ENCODE measurements around the gene TTC9.

Gene TTC9

GRCh38 chr14:70704960-70705359 lies 63.2 kb downstream of the TTC9 start:
- TF ChIP-seq CTCF (IDR thresholded peaks at IDR 0.05), result no peak
- Histone ChIP-seq H3K4me1 (ENCODE audit: control insufficient read depth in 1 of 2, insufficient read depth in 1 of 2, low read depth in 1 of 2, low read length in 1 of 2) (no peaks in the 10 kb centered on the region), H3K4me3 (ENCODE audit: low read depth in 1 of 2, low read length in 1 of 2) (no peak overlapping the region), H3K27ac (no peak overlapping the region), H3K36me3 (no peaks in the 10 kb centered on the region), H3K27me3 (peaks cover 16% of the 10 kb centered on the region), H3K9me3 (no peaks in the 10 kb centered on the region)

DNA sequence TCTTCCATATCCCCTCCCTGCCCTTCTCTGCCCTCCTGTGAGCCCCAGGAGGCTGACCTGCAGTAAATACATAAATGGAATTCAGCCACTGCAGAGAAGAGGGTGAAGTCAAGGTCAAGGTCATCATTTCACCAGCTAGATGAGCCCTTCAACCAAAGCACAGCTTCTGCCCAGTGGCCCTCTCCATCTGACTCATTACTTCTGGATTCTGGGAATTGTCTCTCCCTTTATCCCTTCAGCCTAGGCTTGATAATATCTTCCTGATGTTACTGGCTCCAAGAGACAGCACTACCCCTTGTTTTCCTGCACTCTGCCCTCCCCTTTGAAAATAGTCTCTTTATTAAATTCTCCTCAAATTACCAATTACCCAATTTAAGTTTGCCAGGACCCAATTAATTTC lies 64.5 kb downstream of the TTC9 start:
- Histone ChIP-seq H3K27me3 (peaks cover 16% of the 10 kb centered on the region), H3K36me3 (no peaks in the 10 kb centered on the region), H3K4me1 (ENCODE audit: control insufficient read depth in 1 of 2, insufficient read depth in 1 of 2, low read depth in 1 of 2, low read length in 1 of 2) (no peaks in the 10 kb centered on the region), H3K9me3 (no peaks in the 10 kb centered on the region), H3K27ac (no peak overlapping the region), H3K4me3 (ENCODE audit: low read depth in 1 of 2, low read length in 1 of 2) (no peak overlapping the region)
- no peak for TF ChIP-seq CTCF (IDR thresholded peaks at IDR 0.05)

DNA sequence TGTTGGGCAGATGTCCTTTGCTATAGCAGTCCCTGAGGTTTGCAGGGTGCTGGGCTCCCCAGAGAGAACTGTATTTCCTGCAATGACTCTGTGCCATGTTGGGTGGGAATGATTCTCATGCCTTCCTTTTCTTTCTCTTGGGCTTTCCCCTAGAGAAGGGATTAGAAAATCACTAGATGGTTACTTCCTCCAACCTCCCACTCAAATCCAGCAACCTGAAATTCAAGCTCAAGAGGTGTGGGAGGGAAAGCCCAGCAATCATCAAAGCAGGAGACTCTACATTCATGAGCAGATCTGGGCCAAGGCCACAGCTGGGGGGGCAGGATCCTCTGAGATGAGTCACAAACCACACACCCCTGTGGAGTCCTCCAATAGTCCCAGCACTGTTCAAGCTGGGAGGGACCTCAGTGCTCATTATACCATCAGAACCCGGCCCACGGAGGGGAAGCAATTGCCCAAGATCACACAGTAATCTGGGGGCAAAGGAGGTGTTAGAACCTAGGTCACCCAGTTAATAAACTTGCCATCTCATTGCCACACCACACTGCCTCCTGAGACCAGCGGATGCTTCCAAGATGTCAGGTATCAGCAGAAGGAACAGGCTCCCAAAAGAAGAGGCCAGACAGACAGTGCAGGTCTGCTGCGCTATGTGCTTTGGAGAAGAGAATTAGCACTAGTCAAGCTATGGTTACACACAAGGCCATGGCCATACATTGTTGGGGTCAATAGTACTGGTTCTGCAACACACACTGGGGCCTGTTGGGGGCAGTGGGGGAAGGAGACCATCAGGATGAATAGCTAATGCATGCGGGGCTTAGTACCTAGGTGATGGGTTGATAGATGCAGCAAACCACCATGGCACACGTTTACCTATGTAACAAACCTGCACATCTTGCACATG lies 65.7 kb downstream of the TTC9 start:
- no peaks in the 10 kb centered on the region for H3K9me3 ChIP-seq

DNA sequence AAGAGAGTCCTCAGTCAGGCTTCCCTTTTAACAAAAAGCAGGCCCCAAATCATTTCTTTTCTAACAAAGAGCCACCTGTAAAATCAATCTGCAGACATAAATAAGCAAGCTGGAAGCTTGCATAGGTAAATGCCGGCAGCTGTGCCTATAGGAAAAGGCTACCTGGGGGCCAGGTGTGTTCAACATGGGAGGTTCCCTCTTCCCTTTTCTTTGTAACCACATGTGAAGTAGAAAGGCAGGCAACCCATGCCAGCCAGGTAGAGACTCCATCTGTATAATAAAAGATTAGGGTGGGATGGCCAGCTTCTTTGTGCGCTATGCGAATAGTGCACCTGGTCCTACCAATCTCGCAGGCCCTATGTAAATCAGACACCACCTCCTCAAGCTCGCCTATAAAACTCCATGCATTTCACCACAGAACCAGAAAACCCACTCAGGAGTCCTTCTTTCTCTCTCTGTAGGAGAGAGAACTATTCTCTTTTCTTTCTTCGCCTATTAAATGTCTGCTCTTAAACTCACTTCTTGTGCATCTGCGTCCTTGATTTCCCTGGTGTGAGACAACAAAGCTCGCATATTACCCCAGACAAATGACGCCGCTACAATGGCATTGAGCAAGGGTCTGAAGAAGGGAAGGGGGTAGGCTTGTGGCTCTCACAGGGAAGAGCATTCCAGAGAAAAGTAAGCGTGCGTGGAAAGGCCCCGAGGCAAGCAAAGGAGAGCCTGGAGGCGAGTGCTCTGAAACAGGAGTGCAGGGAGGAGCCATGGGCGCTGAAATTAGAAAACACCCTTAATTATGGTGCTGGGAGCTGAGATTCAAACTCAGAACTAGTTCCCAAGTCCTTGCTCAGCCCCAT lies 67.2 kb downstream of the TTC9 start:
- H3K4me1 ChIP-seq (ENCODE audit: control insufficient read depth in 1 of 2, insufficient read depth in 1 of 2, low read depth in 1 of 2, low read length in 1 of 2), result no peaks in the 10 kb centered on the region
- no peaks in the 10 kb centered on the region for H3K36me3 ChIP-seq
- no peak overlapping the region for H3K4me3 ChIP-seq (ENCODE audit: low read depth in 1 of 2, low read length in 1 of 2)
- peaks cover 27% of the 10 kb centered on the region for H3K27me3 ChIP-seq
- H3K9me3 ChIP-seq, result no peaks in the 10 kb centered on the region
- H3K27ac ChIP-seq, result no peak overlapping the region
- TF ChIP-seq CTCF (IDR thresholded peaks at IDR 0.05), result no peak

More for the DNA sequence above, 65.7 kb downstream of the TTC9 start:
- Histone ChIP-seq H3K4me1 (ENCODE audit: control insufficient read depth in 1 of 2, insufficient read depth in 1 of 2, low read depth in 1 of 2, low read length in 1 of 2) (no peaks in the 10 kb centered on the region), H3K4me3 (ENCODE audit: low read depth in 1 of 2, low read length in 1 of 2) (no peak overlapping the region), H3K36me3 (no peaks in the 10 kb centered on the region), H3K27ac (no peak overlapping the region), H3K27me3 (peaks cover 20% of the 10 kb centered on the region)
- TF ChIP-seq CTCF (IDR thresholded peaks at IDR 0.05), result no peak

GRCh38 chr14:70709726-70710382 lies 68.1 kb downstream of the TTC9 start:
- TF ChIP-seq CTCF (IDR thresholded peaks at IDR 0.05), result no peak
- Histone ChIP-seq H3K4me1 (ENCODE audit: control insufficient read depth in 1 of 2, insufficient read depth in 1 of 2, low read depth in 1 of 2, low read length in 1 of 2) (no peaks in the 10 kb centered on the region), H3K27ac (no peak overlapping the region), H3K4me3 (ENCODE audit: low read depth in 1 of 2, low read length in 1 of 2) (no peak overlapping the region), H3K27me3 (peaks cover 26% of the 10 kb centered on the region), H3K36me3 (no peaks in the 10 kb centered on the region), H3K9me3 (no peaks in the 10 kb centered on the region)

All from neutrophil (primary cell).